Stimulated activated CD8-positive, alpha-beta memory T cell treated with anti-CD3 and anti-CD28 coated beads, Interleukin-15, amount 100 ng/mL, for 48 hours (primary cell): ENCODE measurements around the gene BCDIN3D.
"Not testable (repeated sequence)": the region's sequence is repeated elsewhere in the genome, so short reads cannot be mapped to it uniquely, and the experiment has no call there.

Experiments
- DNase-seq, 2 donors: peaks; one replicate each; pipeline ENCODE4 v3.0.0-alpha.2; 2020; ENCODE audit warnings: low read depth in 2 of 2

BCDIN3D gene

DNA sequence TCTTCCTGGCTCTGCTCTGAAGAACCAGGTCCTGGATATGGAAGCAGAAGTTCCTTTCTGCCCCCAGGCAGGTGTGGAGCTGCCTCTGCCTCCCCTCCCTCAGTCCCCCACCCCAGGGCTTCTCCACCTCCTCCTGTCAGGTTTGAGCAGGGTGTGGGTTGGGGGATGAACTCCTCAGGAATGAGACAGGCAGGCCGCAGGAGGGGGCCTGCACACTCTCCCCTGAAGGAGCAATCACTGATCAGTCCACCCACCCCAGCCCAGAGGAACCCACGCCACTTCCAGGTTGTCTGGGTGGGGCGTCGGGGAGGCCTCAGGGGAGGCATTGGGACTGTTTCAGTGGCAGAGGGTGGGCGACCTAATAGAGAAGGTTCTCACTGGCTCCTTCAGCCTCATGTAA is 34.2 kb upstream of the BCDIN3D start:
- no peak for DNase-seq

DNA sequence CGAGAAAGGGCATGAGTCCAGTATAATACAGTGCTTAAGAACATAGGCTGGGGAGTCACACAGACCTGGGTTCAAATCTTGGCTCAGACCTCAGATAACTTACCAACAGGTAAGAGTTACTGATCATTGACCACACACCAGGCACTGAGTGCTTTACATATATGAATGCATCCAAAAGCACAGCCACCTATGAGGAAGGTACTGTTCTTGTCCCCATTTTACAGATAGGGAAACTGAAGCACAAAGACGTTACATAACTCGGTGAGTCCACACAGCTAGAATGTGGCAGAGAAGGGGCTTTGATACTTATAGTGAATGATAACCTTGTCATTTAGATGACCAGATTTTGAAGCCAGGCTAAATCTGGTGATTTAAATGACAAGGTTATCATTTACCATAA is 33.2 kb upstream of the BCDIN3D start:
- DNase-seq = no peak

GRCh38 chr12:49875115-49875720 is 32.3 kb upstream of the BCDIN3D start:
- DNase-seq = no peak

DNA sequence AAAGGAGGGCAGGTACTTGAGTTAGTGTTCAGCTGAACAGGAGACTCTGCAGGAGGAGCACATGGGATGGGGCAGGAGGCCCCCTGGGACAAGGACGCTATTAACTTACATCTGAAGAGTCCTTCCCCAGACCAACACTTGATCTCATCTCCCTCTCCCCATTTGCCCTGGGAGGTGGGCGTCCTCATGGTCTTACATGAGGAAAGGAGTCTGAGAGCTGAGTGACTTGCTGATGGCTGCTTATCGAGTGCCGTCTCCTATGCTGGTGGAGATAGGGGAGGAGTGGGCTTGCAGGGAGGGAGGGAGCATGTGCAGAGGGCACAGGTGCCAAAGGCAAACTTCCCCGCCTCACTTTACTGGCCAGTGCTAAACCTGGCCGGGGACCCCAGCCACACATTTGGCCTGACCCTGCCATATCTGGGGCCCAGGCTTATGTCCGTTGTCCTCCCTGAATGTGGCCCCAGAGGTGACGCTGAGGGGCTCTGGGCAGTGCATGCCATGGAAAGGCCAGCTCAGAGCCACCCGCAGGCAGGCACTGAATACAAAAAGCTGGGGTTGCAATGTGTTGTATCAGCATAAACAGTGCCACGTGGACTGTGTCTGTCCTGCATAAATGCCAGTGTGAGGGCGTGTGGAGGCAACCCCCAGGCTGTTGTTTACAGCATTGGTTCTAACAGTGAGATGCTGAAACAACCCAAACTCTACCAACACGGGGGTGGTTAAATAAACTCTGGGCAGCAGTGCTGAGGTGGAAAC is 31.4 kb upstream of the BCDIN3D start:
- DNase-seq = no peak

DNA sequence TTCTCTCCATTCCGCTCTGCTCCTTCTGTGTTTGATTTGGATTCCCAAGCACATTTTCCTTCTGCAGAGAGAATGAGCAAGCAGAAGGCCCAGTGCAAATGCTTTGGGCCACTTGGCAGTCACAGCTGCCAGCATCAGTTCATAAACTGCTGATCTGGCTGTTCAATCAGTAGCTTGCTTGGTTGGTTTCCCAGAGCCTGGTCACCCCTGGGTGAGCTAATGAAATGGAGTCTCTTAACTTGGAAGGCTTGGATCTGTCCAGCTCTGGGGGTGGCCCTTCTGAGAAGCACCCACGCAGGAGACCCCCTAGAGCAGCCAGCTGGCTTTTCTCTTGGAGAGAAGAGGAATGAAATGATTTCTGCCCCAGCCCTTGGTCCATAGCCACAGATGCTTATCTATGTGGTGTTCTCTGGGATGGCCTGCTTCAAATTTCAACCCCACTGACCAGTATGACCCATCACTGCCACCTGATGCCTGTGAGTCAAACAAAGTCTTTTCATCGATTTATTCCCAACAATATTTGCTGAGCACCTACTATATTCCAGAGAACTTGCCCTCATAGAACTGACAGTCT is 30.5 kb upstream of the BCDIN3D start:
- DNase-seq = no peak

GRCh38 chr12:49872781-49873181 is 29.9 kb upstream of the BCDIN3D start:
- DNase-seq = no peak

DNA sequence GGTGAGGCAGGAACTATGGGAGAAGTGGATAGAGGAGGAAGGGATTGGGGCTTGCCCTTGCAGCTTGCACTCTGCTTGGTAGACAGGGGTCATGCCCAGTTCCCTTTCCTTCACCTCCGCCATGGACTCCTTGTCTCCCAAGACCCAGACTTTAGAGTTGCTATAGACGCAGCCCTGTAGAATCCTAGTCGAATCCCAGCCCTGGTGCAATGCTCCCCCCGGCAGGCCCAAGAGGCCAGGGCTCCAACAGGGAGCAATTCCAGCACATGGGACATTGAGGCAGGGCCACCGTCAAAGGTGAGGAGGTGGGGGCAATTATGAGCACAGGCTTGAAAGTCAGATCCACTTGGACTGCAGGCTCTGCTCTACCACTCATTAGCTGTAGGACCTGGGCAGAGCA is 29.5 kb upstream of the BCDIN3D start:
- no peak for DNase-seq

DNA sequence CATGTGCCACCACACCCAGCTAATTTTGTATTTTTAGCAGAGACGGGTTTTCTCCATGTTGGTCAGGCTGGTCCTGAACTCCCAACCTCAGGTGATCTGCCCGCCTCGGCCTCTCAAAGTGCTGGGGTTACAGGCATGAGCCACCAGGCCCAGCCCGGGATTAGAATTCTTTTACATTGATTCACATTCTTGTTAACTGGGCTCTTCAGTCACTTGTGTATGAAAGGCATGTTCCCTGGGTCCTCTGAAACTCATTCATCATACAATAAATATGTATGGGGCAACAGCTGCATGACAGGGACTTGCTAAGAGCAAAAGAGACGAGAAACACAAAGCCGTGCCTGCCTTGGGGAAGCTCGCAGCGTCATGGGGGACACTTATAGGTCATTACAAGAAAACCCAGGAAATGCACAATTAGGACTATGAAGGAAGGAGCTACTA is 28.9 kb upstream of the BCDIN3D start:
- DNase-seq = not testable (repeated sequence)

GRCh38 chr12:49871263-49871561 is 28.3 kb upstream of the BCDIN3D start:
- no peak for DNase-seq

DNA sequence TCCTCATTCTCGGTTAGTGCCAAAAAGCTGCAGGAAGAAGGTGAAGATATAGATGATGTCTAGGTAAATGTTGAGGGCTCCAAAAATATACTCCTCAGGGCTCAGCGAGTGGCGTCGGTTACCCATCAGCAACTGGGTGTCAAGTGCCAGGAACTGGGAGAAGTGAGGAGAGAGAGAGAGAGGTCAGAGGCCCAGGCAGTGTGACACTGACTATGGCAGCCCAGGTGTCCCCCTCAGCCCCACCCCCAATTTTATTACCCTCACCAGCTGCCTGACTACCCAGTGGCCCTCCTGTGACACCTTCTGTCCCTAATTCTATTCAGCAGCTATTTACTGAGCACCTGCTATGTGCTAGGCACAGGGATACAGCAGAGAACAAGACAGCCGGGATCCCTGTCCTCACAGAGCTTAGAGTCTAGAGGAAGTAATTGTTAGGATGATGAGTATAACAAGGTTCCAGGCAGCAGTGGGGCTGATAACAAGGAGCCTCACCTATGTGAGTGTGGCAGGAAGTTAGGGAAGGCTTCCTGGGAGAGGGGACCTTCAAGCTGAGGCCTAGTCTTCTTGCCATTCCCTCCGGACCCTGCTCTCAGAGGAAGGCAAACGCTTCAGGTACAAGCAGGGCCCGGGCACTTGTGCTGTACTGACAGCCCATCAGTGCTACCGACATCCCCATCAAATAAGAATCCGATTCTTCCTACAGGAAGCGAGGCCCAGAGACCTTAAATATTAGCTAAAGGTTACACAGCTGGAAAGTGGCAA is 27.8 kb upstream of the BCDIN3D start:
- DNase-seq = no peak

GRCh38 chr12:49869816-49870500 is 27.1 kb upstream of the BCDIN3D start:
- no peak for DNase-seq

- DNase-seq = no peak
Observed at GRCh38 chr12:49868952-49869815, 26.3 kb upstream of the BCDIN3D start.

- no peak for DNase-seq
Observed at GRCh38 chr12:49868449-49868848, 25.5 kb upstream of the BCDIN3D start.

DNA sequence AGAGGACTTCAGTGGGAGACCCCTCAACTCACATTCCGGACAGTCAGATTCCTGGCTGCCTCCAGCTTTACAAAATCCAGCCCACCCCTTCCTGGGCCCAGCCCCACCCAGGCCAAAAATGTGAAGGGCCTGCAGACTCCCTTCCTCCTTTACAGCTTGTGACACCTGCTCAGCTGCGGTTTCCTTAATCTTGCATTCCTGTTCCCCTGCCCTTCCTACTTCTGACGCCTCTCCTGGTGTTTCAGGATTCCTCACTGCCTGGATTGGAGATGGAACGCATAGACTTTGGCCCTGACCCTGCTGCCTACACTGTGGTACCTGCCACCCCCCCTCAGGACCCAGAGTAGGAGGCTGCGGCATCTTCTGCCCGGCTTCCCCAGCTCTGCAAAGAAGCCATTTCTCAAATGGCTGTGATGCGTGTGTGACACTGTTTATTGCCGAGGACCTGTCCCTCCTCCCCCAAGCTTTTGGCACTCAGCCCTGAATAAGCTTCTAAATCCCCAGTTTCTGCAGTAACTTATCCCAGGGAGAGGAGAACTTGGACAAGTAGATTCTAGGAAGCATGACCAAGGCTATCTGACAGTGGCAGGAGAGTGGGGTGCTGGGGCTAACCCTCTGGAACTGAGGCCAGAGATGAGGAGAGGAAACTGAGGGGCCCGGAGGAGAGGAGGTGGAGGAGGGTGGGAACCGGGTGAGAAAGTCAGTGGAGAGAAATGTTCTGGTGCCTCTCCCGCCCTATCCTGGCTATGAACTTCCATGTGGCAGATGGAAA is 24.9 kb upstream of the BCDIN3D start:
- no peak for DNase-seq

GRCh38 chr12:49866859-49867569 is 24.1 kb upstream of the BCDIN3D start:
- DNase-seq = peak; percentile 41 to 56

GRCh38 chr12:49865782-49866135 is 22.9 kb upstream of the BCDIN3D start:
- DNase-seq = no peak

- no peak for DNase-seq
Observed at GRCh38 chr12:49865109-49865781, 22.3 kb upstream of the BCDIN3D start.

- no peak for DNase-seq
Observed at GRCh38 chr12:49864798-49865090, 21.8 kb upstream of the BCDIN3D start.
